Tibial artery (tissue), 4 donors: ENCODE results near the gene MYOF.

ENCODE experiments used
- DNase-seq, 2 donors: peaks; one replicate each; pipeline ENCODE4 v3.0.0-alpha.2; 2019
- H3K27ac ChIP-seq, 2 donors: fragments of 200-600 bp; sonication (generic) in 1 of 2; 1 replicate in 1 of 2; 2 replicates in 1 of 2; pipeline ENCODE4 v1.5.1; 2018 to 2019; ENCODE audit warnings: mild to moderate bottlenecking in 1 of 2
- H3K27me3 ChIP-seq, 2 donors: fragments of 200-600 bp; sonication (generic) in 1 of 2; one replicate each; pipeline versions ENCODE4 v1.5.1 to v1.6.0; 2016 to 2019
- H3K36me3 ChIP-seq, 3 donors: fragments of 200-600 bp; sonication (generic) in 2 of 3; one replicate each; pipeline ENCODE4 v1.5.1; 2016 to 2019; ENCODE audit warnings: mild to moderate bottlenecking in 2 of 3
- H3K4me1 ChIP-seq, 4 donors: fragments of 200-600 bp; sonication (generic) in 2 of 4; 1 replicate in 3 of 4; 2 replicates in 1 of 4; pipeline ENCODE4 v1.5.1; 2016 to 2019
- H3K4me3 ChIP-seq, 2 donors: fragments of 200-600 bp; sonication (generic) in 1 of 2; 1 replicate in 1 of 2; 2 replicates in 1 of 2; pipeline ENCODE4 v1.5.1; 2018 to 2019; ENCODE audit warnings: mild to moderate bottlenecking in 2 of 2
- H3K9me3 ChIP-seq, 3 donors: fragments of 200-600 bp; sonication (generic) in 1 of 3; one replicate each; pipeline ENCODE4 v1.5.1; 2016 to 2019
- intact Hi-C: fragments of 100-400 bp; cut with DNase I; formaldehyde crosslinking; loops from one replicate; pipeline ENCODE4 v1.15.0; 2023; ENCODE audit warnings: low total_unique reads
- TF ChIP-seq, protein P1 (sequence below), 2 experiments: fragments of 200-600 bp in 1 of 2; fragments of 450-650 bp in 1 of 2; IDR thresholded peaks; one replicate each; pipeline ENCODE4 v1.5.1; 2017 to 2019; ENCODE audit warnings: antibody characterized with exemption in 2 of 2, mild to moderate bottlenecking in 1 of 2, moderate library complexity in 1 of 2

Gene MYOF

DNA sequence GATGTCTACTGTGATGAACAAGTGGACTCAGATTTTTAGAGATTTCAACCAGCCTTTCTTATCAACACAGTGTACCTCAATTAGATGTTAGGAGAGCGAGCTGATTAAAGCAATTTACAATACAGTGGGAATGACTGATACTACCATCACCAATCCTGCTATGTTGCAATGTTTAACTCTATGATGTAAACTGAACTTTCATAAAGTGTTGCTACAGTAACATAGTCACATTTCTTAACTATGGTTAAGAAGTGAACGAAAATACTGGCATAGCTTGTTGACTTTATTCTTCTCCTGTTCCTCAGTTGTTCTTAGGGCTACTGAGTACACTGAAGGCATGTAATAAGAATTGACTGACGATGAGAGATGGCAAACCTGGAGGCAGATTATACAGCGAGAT, 139.8 kb downstream of the MYOF start:
- intact Hi-C loops: no loop called here
- H3K36me3 ChIP-seq: peaks cover 62 to 91% (median 84%) of the 10 kb centered on the region in 3 donors
- TF ChIP-seq, protein P1, sequence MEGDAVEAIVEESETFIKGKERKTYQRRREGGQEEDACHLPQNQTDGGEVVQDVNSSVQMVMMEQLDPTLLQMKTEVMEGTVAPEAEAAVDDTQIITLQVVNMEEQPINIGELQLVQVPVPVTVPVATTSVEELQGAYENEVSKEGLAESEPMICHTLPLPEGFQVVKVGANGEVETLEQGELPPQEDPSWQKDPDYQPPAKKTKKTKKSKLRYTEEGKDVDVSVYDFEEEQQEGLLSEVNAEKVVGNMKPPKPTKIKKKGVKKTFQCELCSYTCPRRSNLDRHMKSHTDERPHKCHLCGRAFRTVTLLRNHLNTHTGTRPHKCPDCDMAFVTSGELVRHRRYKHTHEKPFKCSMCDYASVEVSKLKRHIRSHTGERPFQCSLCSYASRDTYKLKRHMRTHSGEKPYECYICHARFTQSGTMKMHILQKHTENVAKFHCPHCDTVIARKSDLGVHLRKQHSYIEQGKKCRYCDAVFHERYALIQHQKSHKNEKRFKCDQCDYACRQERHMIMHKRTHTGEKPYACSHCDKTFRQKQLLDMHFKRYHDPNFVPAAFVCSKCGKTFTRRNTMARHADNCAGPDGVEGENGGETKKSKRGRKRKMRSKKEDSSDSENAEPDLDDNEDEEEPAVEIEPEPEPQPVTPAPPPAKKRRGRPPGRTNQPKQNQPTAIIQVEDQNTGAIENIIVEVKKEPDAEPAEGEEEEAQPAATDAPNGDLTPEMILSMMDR (IDR thresholded peaks at IDR 0.05): no peak

DNA sequence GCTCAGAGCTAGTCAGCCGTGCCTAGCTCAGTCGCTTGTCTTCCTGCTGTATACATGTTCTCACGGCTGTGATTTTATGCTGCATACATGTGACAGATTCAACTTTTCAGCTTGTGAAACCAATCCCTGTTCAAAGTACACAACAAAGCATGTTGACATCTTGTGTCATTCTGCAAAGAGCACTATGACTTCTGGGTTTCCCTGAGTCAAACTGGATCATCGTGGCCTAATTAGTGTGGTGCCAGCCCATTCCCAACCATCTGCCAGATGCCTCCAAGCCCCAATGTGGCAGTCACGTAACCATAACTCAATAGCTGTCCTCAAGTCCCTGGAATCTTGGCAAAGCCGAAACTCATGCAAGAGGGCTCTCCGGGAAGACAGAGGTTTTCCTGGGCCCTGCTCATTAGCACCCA, 144.8 kb downstream of the MYOF start:
- H3K9me3 ChIP-seq: no peaks in the 10 kb centered on the region
- peaks cover 81 to 100% (median 99%) of the 10 kb centered on the region in 3 donors for H3K36me3 ChIP-seq
- no peak overlapping the region for H3K27ac ChIP-seq
- no peaks in the 10 kb centered on the region for H3K27me3 ChIP-seq
- TF ChIP-seq, protein P1 (IDR thresholded peaks at IDR 0.05): no peak
- no peaks in the 10 kb centered on the region for H3K4me1 ChIP-seq
- intact Hi-C loops: no loop called here
- DNase-seq: no peak
- H3K4me3 ChIP-seq: no peak overlapping the region

More for the DNA sequence above, 139.8 kb downstream of the MYOF start:
- Histone ChIP-seq H3K27me3 (no peaks in the 10 kb centered on the region), H3K9me3 (no peaks in the 10 kb centered on the region), H3K4me1 (peaks cover 0 to 29% (median 0%) of the 10 kb centered on the region in 4 donors), H3K27ac (no peak overlapping the region), H3K4me3 (no peak overlapping the region)
- no peak for DNase-seq

DNA sequence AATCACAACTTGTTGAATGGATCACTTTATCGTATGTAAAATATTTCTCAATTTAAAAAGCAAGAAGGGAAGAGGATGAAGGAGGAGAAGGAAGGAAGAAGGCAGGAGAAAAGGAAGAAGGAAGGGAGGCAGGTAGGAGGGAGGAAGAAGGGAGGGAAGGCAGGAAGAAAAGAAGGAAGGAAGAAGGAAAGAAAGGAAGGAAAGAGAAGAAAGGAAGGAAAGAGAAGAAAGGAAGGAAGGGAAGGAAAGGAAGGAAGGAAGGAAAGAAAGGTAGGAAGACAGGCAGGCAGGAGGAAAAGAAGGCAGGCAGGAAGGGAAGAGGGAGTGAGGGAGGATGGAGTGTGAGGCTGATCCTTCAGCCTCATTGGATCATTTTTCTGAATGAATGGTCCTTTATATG, 145.5 kb downstream of the MYOF start:
- intact Hi-C loops: no loop called here
- no peak overlapping the region for H3K27ac ChIP-seq
- DNase-seq: no peak
- no peaks in the 10 kb centered on the region for H3K4me1 ChIP-seq
- H3K4me3 ChIP-seq: no peak overlapping the region
- H3K27me3 ChIP-seq: no peaks in the 10 kb centered on the region
- TF ChIP-seq, protein P1 (IDR thresholded peaks at IDR 0.05): no peak
- peaks cover 79 to 100% (median 98%) of the 10 kb centered on the region in 3 donors for H3K36me3 ChIP-seq
- no peaks in the 10 kb centered on the region for H3K9me3 ChIP-seq

DNA sequence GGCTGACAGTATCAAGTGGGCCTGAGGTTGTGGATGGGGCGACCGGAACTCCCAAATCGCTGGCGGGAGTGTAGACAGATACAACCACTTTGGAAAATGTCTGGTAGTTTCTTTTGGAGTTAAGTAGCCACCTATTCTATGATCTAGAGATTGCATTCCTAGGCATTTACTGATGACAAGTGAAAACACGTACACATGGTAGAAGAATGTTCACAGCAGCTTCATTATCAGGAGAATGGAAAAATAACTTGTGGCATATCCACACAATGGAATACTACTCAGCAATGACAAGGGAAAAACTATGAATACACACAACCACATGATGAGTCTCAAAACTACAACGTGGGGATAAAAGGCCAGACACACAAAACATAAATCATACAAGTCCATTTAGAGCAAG, 146.0 kb downstream of the MYOF start:
- intact Hi-C loops: no loop called here
- TF ChIP-seq, protein P1 (IDR thresholded peaks at IDR 0.05): no peak
- Histone ChIP-seq H3K36me3 (peaks cover 81 to 100% (median 99%) of the 10 kb centered on the region in 3 donors), H3K27me3 (no peaks in the 10 kb centered on the region), H3K4me3 (no peak overlapping the region), H3K4me1 (no peaks in the 10 kb centered on the region), H3K27ac (no peak overlapping the region), H3K9me3 (no peaks in the 10 kb centered on the region)
- DNase-seq: no peak

DNA sequence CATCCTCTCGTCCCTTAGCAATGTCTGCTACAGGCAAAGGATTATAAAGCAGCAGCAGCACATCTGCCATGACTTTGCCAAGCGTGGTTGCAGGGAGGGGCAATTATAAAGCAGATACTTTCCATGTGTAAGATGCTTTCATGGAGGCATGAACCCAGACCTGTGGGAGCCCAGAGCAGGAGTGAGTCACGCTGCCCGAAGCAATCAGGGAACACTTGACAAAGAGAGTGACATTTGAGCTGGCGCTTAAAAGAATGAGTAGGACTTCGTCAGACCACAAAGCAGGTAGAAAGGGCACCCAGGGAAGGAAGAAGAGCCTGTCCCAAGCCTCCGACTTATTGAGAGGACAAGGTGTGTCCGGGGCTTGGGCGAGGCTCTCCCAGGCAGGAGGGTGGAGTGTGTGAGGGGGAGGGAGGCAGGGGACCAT, 147.2 kb downstream of the MYOF start:
- intact Hi-C loops: no loop called here
- TF ChIP-seq, protein P1 (IDR thresholded peaks at IDR 0.05): no peak

DNA sequence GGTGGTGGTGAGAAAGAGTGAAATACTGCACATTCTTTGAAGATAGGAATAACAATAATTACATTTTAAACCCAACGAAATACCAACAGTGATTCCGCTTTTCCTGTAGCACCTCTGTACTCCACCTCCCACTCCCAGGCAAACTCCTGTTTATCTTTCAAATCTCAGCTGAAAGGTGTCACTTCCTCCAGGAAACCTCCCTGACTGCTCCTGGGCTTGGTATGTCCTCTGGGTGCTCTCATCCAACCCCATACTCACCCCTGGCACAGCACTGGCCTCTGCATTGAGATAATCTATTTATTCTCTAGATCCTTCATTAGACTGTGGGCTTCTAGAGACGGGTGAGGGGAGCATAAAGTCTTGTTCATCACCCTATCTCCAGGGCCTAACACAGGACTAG, 148.0 kb downstream of the MYOF start:
- DNase-seq: no peak
- Histone ChIP-seq H3K9me3 (no peaks in the 10 kb centered on the region), H3K4me1 (no peaks in the 10 kb centered on the region), H3K4me3 (no peak overlapping the region), H3K27me3 (no peaks in the 10 kb centered on the region), H3K36me3 (peaks cover 82 to 100% (median 99%) of the 10 kb centered on the region in 3 donors), H3K27ac (no peak overlapping the region)
- TF ChIP-seq, protein P1 (IDR thresholded peaks at IDR 0.05): no peak
- intact Hi-C loops: no loop called here

More for the DNA sequence above, 147.2 kb downstream of the MYOF start:
- Histone ChIP-seq H3K27me3 (no peaks in the 10 kb centered on the region), H3K36me3 (peaks cover 79 to 100% (median 99%) of the 10 kb centered on the region in 3 donors), H3K4me1 (no peaks in the 10 kb centered on the region), H3K4me3 (no peak overlapping the region), H3K27ac (no peak overlapping the region), H3K9me3 (no peaks in the 10 kb centered on the region)
- DNase-seq: no peak
